ENCODE data around the gene NANOGP8. TPM values are rescaled to one million over a fixed set of nuclear protein-coding genes. Genes with fewer than 3 reads are reported as not detected.

NANOGP8 gene
- total RNA-seq, 1 donor from 2014 or later = 1.2 TPM

- H3K27me3 Mint-ChIP-seq (ENCODE audit: low read depth) = no peaks in the 10 kb centered on the region
- DNase-seq (ENCODE audit: low spot score in 2 of 2, unreplicated experiment in 2 of 2) = no peak
- H3K4me3 Mint-ChIP-seq = no peak overlapping the region
- H3K27ac Mint-ChIP-seq = peak overlapping the region; percentile 18
- H3K9me3 Mint-ChIP-seq = no peaks in the 10 kb centered on the region
- TF ChIP-seq CTCF (IDR thresholded peaks at IDR 0.05; ENCODE audit: unreplicated experiment) = no peak
- H3K36me3 Mint-ChIP-seq = no peaks in the 10 kb centered on the region
- H3K4me1 Mint-ChIP-seq = peaks cover 25% of the 10 kb centered on the region
Measured at GRCh38 chr15:35038626-35039451, 46.3 kb downstream of the NANOGP8 start.

Other genes starting within 250 kb of the NANOGP8 start
- 38.5 to 46.2 TPM (median 41.7 TPM) in 3 replicates for gene AQR, start 115.6 kb downstream of the NANOGP8 start, total RNA-seq
- gene ZNF770, start 97.0 kb downstream of the NANOGP8 start, total RNA-seq = 76.3 to 77.8 TPM (median 76.8 TPM) in 3 replicates

All from mesothelial cell of epicardium (in vitro differentiated cells).